Transverse colon (tissue), 4 donors: ENCODE data around the gene KPNA6. TPM values are rescaled to one million over a fixed set of nuclear protein-coding genes. Genes with fewer than 3 reads are reported as not detected.
A peak's percentile ranks its signal among the peaks of the same experiment; 100 is the strongest.

Source experiments
- DNase-seq: peaks from one replicate; pipeline ENCODE4 v3.0.0-alpha.2; 2019
- H3K27ac ChIP-seq, 4 donors: fragments of 200-600 bp; sonication (generic); 2 replicates each; pipeline ENCODE4 v1.5.1; 2016 to 2018; ENCODE audit warnings: inconsistent platforms in 4 of 4
- H3K27me3 ChIP-seq: fragments of 200-600 bp; sonication (generic); 2 replicates; pipeline ENCODE4 v1.5.1; 2017; ENCODE audit warnings: inconsistent platforms
- H3K36me3 ChIP-seq, 4 donors: fragments of 200-600 bp; sonication (generic); 2 replicates each; pipeline ENCODE4 v1.5.1; 2017 to 2019; ENCODE audit warnings: inconsistent platforms in 4 of 4
- H3K4me1 ChIP-seq, 4 donors: fragments of 200-600 bp; sonication (generic); 2 replicates each; pipeline ENCODE4 v1.5.1; 2017 to 2020; ENCODE audit warnings: inconsistent platforms in 4 of 4
- H3K4me3 ChIP-seq, 4 donors: fragments of 200-600 bp; sonication (generic); 1 replicate in 1 of 4; 2 replicates in 3 of 4; pipeline versions ENCODE4 v1.5.1 to v1.6.1; 2017 to 2019; ENCODE audit warnings: inconsistent platforms in 4 of 4
- H3K9me3 ChIP-seq, 2 donors: fragments of 200-600 bp; sonication (generic); 2 replicates each; pipeline ENCODE4 v1.5.1; 2017 to 2019; ENCODE audit warnings: inconsistent platforms in 2 of 2
- CTCF ChIP-seq, 5 experiments: fragments of 200-600 bp in 3 of 5; fragments of 450-650 bp in 2 of 5; sonication (generic) in 3 of 5; IDR thresholded peaks; 1 replicate in 2 of 5; 2 replicates in 3 of 5; pipeline ENCODE4 v1.5.1; 2016 to 2017; ENCODE audit warnings: antibody characterized with exemption in 5 of 5, inconsistent platforms in 3 of 5, mild to moderate bottlenecking in 2 of 5, moderate library complexity in 1 of 5
- EP300 ChIP-seq: sonication (generic); formaldehyde crosslinking; IDR thresholded peaks from one replicate; pipeline ENCODE4 v1.6.1; 2017; ENCODE audit warnings: antibody characterized with exemption, low read depth
- POLR2A ChIP-seq: fragments of 450-650 bp; IDR thresholded peaks from one replicate; pipeline ENCODE4 v1.6.1; 2016; ENCODE audit warnings: antibody characterized with exemption, mild to moderate bottlenecking, moderate library complexity
- POLR2AphosphoS5 ChIP-seq, 3 donors: sonication (generic); formaldehyde crosslinking; IDR thresholded peaks; one replicate each; pipeline ENCODE4 v1.6.1; 2016; ENCODE audit warnings: antibody characterized with exemption in 3 of 3
- WGBS, 2 donors: methylation state at CpG; one replicate each; pipeline ENCODE4 v1.1.5; 2018; ENCODE audit warnings: low coverage in 1 of 2; 5-methylcytosine and 5-hydroxymethylcytosine counted together
- in situ Hi-C, 4 donors: fragments of 200-750 bp; cut with MboI; loops; one replicate each; pipeline versions ENCODE4 v1.15.0 to v1.15.1; 2017; ENCODE audit warnings: low sequenced_read_pairs in 3 of 4, low pct_ligation_motif_present in 1 of 4, low pct_unique_long_range_greater_than_20kb in 1 of 4
- intact Hi-C: fragments of 100-400 bp; cut with DNase I; formaldehyde crosslinking; loops from one replicate; pipeline ENCODE4 v1.15.1; 2023; ENCODE audit warnings: low total_unique reads
- total RNA-seq, 4 donors: library from RNA; depleted of rRNA; stranded (reverse); fragments of >200 nt; gene quantifications; one replicate each; pipeline ENCODE4 v1.1.0, GENCODE V29; 2016

The KPNA6 gene
- total RNA-seq, 4 donors from 2014 or later: 20.5 to 30.5 (median 25.4) TPM

DNA sequence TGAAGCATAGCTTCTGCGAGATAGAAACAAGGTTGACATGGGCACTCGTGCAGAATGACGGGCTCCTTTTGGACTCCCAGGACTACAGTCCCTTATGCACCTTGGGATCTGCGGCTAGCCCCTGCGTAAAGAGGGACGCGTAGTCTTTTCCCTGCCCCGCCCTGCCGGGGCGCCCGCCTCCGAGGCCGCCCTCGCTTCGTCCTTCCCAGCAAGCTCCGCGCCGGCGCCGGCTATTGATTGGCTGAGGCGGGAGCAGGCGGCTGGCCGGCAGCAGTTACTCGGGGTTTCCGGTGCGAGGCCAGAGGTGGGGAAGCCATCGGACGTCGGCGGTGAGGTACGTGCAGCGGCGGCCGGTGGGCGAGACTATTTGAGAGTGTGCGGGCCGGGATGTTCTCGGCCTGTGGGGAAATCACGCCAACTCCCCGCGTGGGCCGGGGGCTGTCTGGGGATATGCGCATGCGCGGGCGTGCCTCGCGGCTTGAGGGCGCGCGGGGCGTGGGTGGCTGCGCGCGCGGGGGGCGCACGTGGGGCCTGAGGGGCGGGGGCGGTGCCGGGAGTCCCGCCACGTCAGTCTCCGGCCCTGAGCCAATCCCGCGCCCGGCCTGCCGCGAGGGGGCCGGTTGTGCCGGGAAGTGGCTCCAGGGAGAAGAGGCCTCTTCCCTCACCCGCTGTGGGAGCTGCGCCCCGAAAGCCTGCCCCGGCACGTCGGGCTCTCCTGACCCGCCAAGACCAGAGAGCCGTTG lies 71.8 kb downstream of the KPNA6 start, which contains the start of gene TXLNA:
Gene TXLNA (plus strand): TSS at position 233 of the 743 bp plus-strand sequence. CDS start 671 bp downstream, outside the sequence.
- 0% methylated on average over 36 of the region's 79 CpGs; no CpG with 5 or more reads in 1 of the 2 donors for WGBS, 2 donors
- in situ Hi-C loops: no loop called here
- no peak for TF ChIP-seq EP300
- TF ChIP-seq CTCF (IDR thresholded peaks at IDR 0.05): peak in 1 of 5 experiments; percentile 9
- peak; percentile 71 to 81 (median 74) for TF ChIP-seq POLR2AphosphoS5 (IDR thresholded peaks at IDR 0.05)
- peak; percentile 59 for TF ChIP-seq POLR2A
- H3K4me1 ChIP-seq: peaks cover 12 to 47% (median 38%) of the 10 kb centered on the region in 4 donors
- intact Hi-C loops: no loop called here
- no peaks in the 10 kb centered on the region for H3K27me3 ChIP-seq
- peaks cover 0 to 9% (median 3%) of the 10 kb centered on the region in 4 donors for H3K36me3 ChIP-seq
- H3K4me3 ChIP-seq: peak within 1 kb of the TSS; percentile 55 to 82 (median 74)
- DNase-seq: peak; percentile 96
- H3K9me3 ChIP-seq: no peaks in the 10 kb centered on the region
- H3K27ac ChIP-seq: peak within 1 kb of the TSS; percentile 94 to 98 (median 96)

- in situ Hi-C loops (no loop called here), intact Hi-C loops (no loop called here)
- TF ChIP-seq POLR2AphosphoS5 (IDR thresholded peaks at IDR 0.05) (no peak), POLR2A (no peak), EP300 (no peak), CTCF (IDR thresholded peaks at IDR 0.05) (no peak)
- peaks cover 0 to 13% (median 5%) of the 10 kb centered on the region in 4 donors for H3K36me3 ChIP-seq
- peak overlapping the region; percentile 94 to 98 (median 96) for H3K27ac ChIP-seq
- peak overlapping the region; percentile 55 to 82 (median 74) for H3K4me3 ChIP-seq
- H3K9me3 ChIP-seq: no peaks in the 10 kb centered on the region
- DNase-seq: peak; percentile 62
- 4 to 33% methylated on average over 3 to 36 of the region's 36 CpGs for WGBS, 2 donors
- peaks cover 12 to 53% (median 39%) of the 10 kb centered on the region in 4 donors for H3K4me1 ChIP-seq
- no peaks in the 10 kb centered on the region for H3K27me3 ChIP-seq
These were observed 72.6 kb downstream of the KPNA6 start for GRCh38 chr1:32180186-32181060.

- H3K4me1 ChIP-seq: peaks cover 12 to 53% (median 39%) of the 10 kb centered on the region in 4 donors
- TF ChIP-seq POLR2A (no peak), EP300 (no peak), POLR2AphosphoS5 (IDR thresholded peaks at IDR 0.05) (no peak), CTCF (IDR thresholded peaks at IDR 0.05) (no peak)
These were observed 73.2 kb downstream of the KPNA6 start for GRCh38 chr1:32181065-32181464.

GRCh38 chr1:32181563-32181962 lies 73.7 kb downstream of the KPNA6 start:
- H3K27me3 ChIP-seq: no peaks in the 10 kb centered on the region
- H3K36me3 ChIP-seq: peaks cover 0 to 21% (median 7%) of the 10 kb centered on the region in 4 donors
- peak overlapping the region in 1 of 4 donors; percentile 82 for H3K4me3 ChIP-seq
- intact Hi-C loops: no loop called here
- TF ChIP-seq POLR2A (no peak), CTCF (IDR thresholded peaks at IDR 0.05) (no peak), EP300 (no peak), POLR2AphosphoS5 (IDR thresholded peaks at IDR 0.05) (no peak)
- H3K27ac ChIP-seq: peak overlapping the region; percentile 94 to 98 (median 96)
- WGBS, 2 donors: 60 to 78% methylated on average over 1 to 5 of the region's 5 CpGs
- DNase-seq: no peak
- H3K9me3 ChIP-seq: no peaks in the 10 kb centered on the region
- in situ Hi-C loops: no loop called here
- peaks cover 12 to 53% (median 39%) of the 10 kb centered on the region in 4 donors for H3K4me1 ChIP-seq

More at GRCh38 chr1:32181065-32181464, 73.2 kb downstream of the KPNA6 start:
- H3K4me3 ChIP-seq: peak overlapping the region in 3 of 4 donors; percentile 55 to 82 (median 73)
- WGBS, 2 donors: 40 to 64% methylated on average over 1 to 9 of the region's 9 CpGs
- H3K27ac ChIP-seq: peak overlapping the region; percentile 94 to 98 (median 96)
- DNase-seq: no peak
- H3K9me3 ChIP-seq: no peaks in the 10 kb centered on the region
- no peaks in the 10 kb centered on the region for H3K27me3 ChIP-seq
- intact Hi-C loops: no loop called here
- H3K36me3 ChIP-seq: peaks cover 0 to 18% (median 7%) of the 10 kb centered on the region in 4 donors
- in situ Hi-C loops: no loop called here
